ENCODE data around the gene LRMDA.

DNA sequence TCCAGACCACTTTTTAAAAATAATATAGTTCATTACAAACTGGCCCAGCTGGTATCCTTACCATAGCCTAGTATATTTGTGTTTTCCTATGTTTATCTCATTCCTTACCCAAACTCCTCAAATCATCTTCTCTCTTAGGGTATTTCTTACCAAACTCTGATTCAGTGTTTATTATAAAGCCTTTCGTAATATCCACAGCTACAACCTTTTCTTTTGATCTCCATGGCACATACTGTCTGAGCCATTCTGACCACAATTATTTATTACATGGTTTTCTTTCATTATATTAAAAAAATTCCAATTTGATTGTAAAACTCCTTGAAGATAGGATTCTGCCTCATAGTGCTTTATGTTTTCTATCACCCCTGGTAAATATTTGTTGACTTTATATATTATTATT is 94.2 kb downstream of the LRMDA start:
- TF ChIP-seq CTCF (IDR thresholded peaks at IDR 0.05; ENCODE audit: borderline replicate concordance, extremely low read depth, low read length, poor library complexity, severe bottlenecking) = no peak
- no peak for TF ChIP-seq EZH2 (IDR thresholded peaks at IDR 0.05; ENCODE audit: borderline replicate concordance, low read depth, low read length, severe bottlenecking)

All from DND-41 (cell line).